Suprapubic skin (tissue), 4 donors: ENCODE measurements around the gene AP3B1.

Experiments
- EP300 ChIP-seq: sonication (generic); formaldehyde crosslinking; IDR thresholded peaks from one replicate; pipeline ENCODE4 v1.6.1; 2017; ENCODE audit warnings: antibody characterized with exemption
- POLR2A ChIP-seq, 2 donors: fragments of 450-650 bp; IDR thresholded peaks; one replicate each; pipeline ENCODE4 v1.6.1; 2017; ENCODE audit warnings: antibody characterized with exemption in 2 of 2, mild to moderate bottlenecking in 2 of 2, moderate library complexity in 2 of 2
- POLR2AphosphoS5 ChIP-seq, 3 donors: sonication (generic); formaldehyde crosslinking; IDR thresholded peaks; one replicate each; pipeline ENCODE4 v1.6.1; 2017; ENCODE audit warnings: antibody characterized with exemption in 3 of 3
- TF ChIP-seq, protein P1 (sequence below), 2 donors: fragments of 200-600 bp in 1 of 2; fragments of 450-650 bp in 1 of 2; sonication (generic) in 1 of 2; IDR thresholded peaks; one replicate each; pipeline ENCODE4 v1.5.1; 2016 to 2019; ENCODE audit warnings: antibody characterized with exemption in 2 of 2, mild to moderate bottlenecking in 1 of 2, moderate library complexity in 1 of 2

DNA sequence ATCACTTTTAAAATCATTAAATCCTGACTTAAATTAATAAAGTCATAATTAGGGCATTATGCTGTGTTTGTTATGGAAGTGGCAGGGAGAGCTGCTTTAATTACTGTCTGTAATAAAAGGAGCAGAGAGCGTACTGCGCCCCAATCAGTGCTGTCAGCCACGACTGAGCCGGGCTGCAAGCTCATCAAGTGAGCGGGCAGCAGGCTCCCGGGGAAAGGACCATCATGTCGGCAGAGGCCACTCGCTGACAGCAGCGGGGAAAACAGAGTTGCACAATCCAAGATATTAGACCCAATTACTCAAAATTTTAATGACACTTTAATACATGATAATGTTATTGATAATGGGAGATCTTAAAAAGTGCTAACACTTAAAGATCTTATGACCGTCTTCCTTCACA lies 181.6 kb downstream of the AP3B1 start:
- TF ChIP-seq POLR2A (IDR thresholded peaks at IDR 0.05): no peak
- no peak for TF ChIP-seq EP300
- TF ChIP-seq, protein P1, sequence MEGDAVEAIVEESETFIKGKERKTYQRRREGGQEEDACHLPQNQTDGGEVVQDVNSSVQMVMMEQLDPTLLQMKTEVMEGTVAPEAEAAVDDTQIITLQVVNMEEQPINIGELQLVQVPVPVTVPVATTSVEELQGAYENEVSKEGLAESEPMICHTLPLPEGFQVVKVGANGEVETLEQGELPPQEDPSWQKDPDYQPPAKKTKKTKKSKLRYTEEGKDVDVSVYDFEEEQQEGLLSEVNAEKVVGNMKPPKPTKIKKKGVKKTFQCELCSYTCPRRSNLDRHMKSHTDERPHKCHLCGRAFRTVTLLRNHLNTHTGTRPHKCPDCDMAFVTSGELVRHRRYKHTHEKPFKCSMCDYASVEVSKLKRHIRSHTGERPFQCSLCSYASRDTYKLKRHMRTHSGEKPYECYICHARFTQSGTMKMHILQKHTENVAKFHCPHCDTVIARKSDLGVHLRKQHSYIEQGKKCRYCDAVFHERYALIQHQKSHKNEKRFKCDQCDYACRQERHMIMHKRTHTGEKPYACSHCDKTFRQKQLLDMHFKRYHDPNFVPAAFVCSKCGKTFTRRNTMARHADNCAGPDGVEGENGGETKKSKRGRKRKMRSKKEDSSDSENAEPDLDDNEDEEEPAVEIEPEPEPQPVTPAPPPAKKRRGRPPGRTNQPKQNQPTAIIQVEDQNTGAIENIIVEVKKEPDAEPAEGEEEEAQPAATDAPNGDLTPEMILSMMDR (IDR thresholded peaks at IDR 0.05): no peak
- no peak for TF ChIP-seq POLR2AphosphoS5 (IDR thresholded peaks at IDR 0.05)
